ENCODE data around the gene ERBB3. TPM values are rescaled to one million over a fixed set of nuclear protein-coding genes. Genes with fewer than 3 reads are reported as not detected.

ERBB3 gene
- total and polyA plus RNA-seq, 2 of the 8 experiments (the other 6 are each of a cell fraction or from before 2014, with no cell fraction given), result 33.9 to 52.4 TPM

GRCh38 chr12:56101045-56101444 lies 21.1 kb downstream of the ERBB3 start:
- H3K79me2 ChIP-seq (ENCODE audit: control insufficient read depth in 1 of 2, insufficient read depth in 2 of 2, low read length in 2 of 2), result peaks cover 15 to 16% of the 10 kb centered on the region in 2 experiments
- 0 out of 2 replicates have a peak, but pooled peaks cover 2% of the 10 kb centered on the region for H3K79me1 ChIP-seq (ENCODE audit: low read depth, low read length)
- H3K4me2 ChIP-seq (ENCODE audit: insufficient read depth in 1 of 2, low read depth in 2 of 2, low read length in 2 of 2), result no peak overlapping the region
- POLR2A ChIA-PET (ENCODE audit: partially characterized antibody), result interaction anchor here (0.6 to 11.1 kb wide), 7 partner anchors 9 to 87 kb away, joined by 3 to 267 read pairs (median 3); partner anchors contain the start of genes ERBB3, RPL41 and ZC3H10
- H4K5ac ChIP-seq (ENCODE audit: insufficient read length, low read depth, low read length), result no peak overlapping the region
- no peak overlapping the region for H2BK15ac ChIP-seq (ENCODE audit: low read length)
- no peak overlapping the region for H3K14ac ChIP-seq (ENCODE audit: insufficient read length)
- H3K4ac ChIP-seq (replicated peaks; ENCODE audit: insufficient read length, low read depth, low read length), result no peak overlapping the region
- peaks cover 19 to 55% (median 48%) of the 10 kb centered on the region in 4 experiments for H3K36me3 ChIP-seq (ENCODE audit: control insufficient read depth in 2 of 4, insufficient read depth in 4 of 4, low read length in 3 of 4)
- FAIRE-seq (no peak), DNase-seq (ENCODE audit: low read depth in 1 of 2, low spot score in 2 of 2) (no peak)
- H3K18ac ChIP-seq (ENCODE audit: extremely low read depth, low read length), result no peak overlapping the region
- H3K27me3 ChIP-seq (replicated peaks in 1 of 4; ENCODE audit: control insufficient read depth in 3 of 4, extremely low read depth in 1 of 4, insufficient read depth in 3 of 4, low read length in 3 of 4), result no peaks in the 10 kb centered on the region
- H3K23me2 ChIP-seq (ENCODE audit: low read depth, low read length), result peaks cover 8% of the 10 kb centered on the region
- no peak overlapping the region for H2BK20ac ChIP-seq (ENCODE audit: low read length)
- H3K9me3 ChIP-seq (ENCODE audit: insufficient read depth in 2 of 2, low read depth in 1 of 2, low read length in 1 of 2), result no peaks in the 10 kb centered on the region
- H3K56ac ChIP-seq (replicated peaks; ENCODE audit: insufficient read length, low read depth, low read length), result no peak overlapping the region
- peaks cover 3 to 4% of the 10 kb centered on the region in 2 experiments for H4K20me1 ChIP-seq (replicated peaks in 1 of 2; ENCODE audit: control insufficient read depth in 1 of 2, insufficient read depth in 2 of 2, low read length in 2 of 2)
- peaks cover 0 to 8% (median under 1%) of the 10 kb centered on the region in 4 experiments; a peak in 4 of 7 replicates for H3K4me1 ChIP-seq (replicated peaks in 1 of 4; ENCODE audit: control insufficient read depth in 3 of 4, insufficient read depth in 4 of 4, low read length in 3 of 4)
- no peak overlapping the region for H3K27ac ChIP-seq (ENCODE audit: low read depth, low read length)
- no peak overlapping the region for H2BK120ac ChIP-seq (replicated peaks; ENCODE audit: low read depth, low read length)
- 89 to 100% methylated on average over 1 to 14 of the region's 14 CpGs for WGBS, 2 experiments (ENCODE audit: extremely low coverage in 1 of 2, insufficient coverage in 1 of 2, insufficient read length in 1 of 2, insufficient replicate concordance in 2 of 2, low coverage in 1 of 2, low lambda C conversion rate in 2 of 2, missing lambda C conversion rate in 1 of 2)
- H3K4me3 ChIP-seq (ENCODE audit: extremely low read depth in 1 of 4, insufficient read depth in 2 of 4, low read depth in 3 of 4, low read length in 4 of 4), result no peak overlapping the region
- no peak overlapping the region for H3K23ac ChIP-seq (ENCODE audit: insufficient read length)
- no peak overlapping the region for H2AK5ac ChIP-seq (ENCODE audit: low read depth, low read length)
- H2BK12ac ChIP-seq (ENCODE audit: low read depth, low read length), result no peak overlapping the region
- TF ChIP-seq TBP (IDR thresholded peaks at IDR 0.05; ENCODE audit: low read depth, low read length), result no peak
- no peak for TF ChIP-seq EZH2 (IDR thresholded peaks at IDR 0.05; ENCODE audit: low read depth, low read length, severe bottlenecking)
- no peak for TF ChIP-seq CEBPB (IDR thresholded peaks at IDR 0.05; ENCODE audit: low read depth, low read length)
- no peak overlapping the region for H3K9ac ChIP-seq (replicated peaks in 1 of 4; ENCODE audit: extremely low read depth in 1 of 4, low read depth in 3 of 4, low read length in 3 of 4)
- CTCF ChIA-PET (ENCODE audit: partially characterized antibody), result interaction anchor here (4.4 kb wide), 1 partner anchor 16 kb away, joined by 23 read pairs; no protein-coding TSS in a partner anchor
- H2BK5ac ChIP-seq (ENCODE audit: low read depth, low read length), result no peak overlapping the region
- H4K91ac ChIP-seq (replicated peaks; ENCODE audit: insufficient read length, low read length), result no peak overlapping the region
- H2AFZ ChIP-seq (ENCODE audit: low read length), result no peak overlapping the region
- H4K8ac ChIP-seq (ENCODE audit: extremely low read depth, insufficient read depth, low read length), result no peak overlapping the region

Data from H1 (cell line).